Activated CD4-positive, CD25-positive, alpha-beta regulatory T cell treated with anti-CD3 and anti-CD28 coated beads, Interleukin-2, amount 50 U/mL, for 72 hours (primary cell): ENCODE data around the gene PLEKHA8.

Experiments used
- DNase-seq: peaks from one replicate; pipeline ENCODE4 v3.0.0; 2021

Gene PLEKHA8

GRCh38 chr7:30172451-30172850, 144.2 kb downstream of the PLEKHA8 start:
- no peak for DNase-seq

- DNase-seq: no peak
Measured at GRCh38 chr7:30173058-30173897, 145.1 kb downstream of the PLEKHA8 start.

- no peak for DNase-seq
Measured at GRCh38 chr7:30175180-30175579, 147.0 kb downstream of the PLEKHA8 start.

- DNase-seq: no peak
Measured at GRCh38 chr7:30175636-30176147, 147.5 kb downstream of the PLEKHA8 start.

DNA sequence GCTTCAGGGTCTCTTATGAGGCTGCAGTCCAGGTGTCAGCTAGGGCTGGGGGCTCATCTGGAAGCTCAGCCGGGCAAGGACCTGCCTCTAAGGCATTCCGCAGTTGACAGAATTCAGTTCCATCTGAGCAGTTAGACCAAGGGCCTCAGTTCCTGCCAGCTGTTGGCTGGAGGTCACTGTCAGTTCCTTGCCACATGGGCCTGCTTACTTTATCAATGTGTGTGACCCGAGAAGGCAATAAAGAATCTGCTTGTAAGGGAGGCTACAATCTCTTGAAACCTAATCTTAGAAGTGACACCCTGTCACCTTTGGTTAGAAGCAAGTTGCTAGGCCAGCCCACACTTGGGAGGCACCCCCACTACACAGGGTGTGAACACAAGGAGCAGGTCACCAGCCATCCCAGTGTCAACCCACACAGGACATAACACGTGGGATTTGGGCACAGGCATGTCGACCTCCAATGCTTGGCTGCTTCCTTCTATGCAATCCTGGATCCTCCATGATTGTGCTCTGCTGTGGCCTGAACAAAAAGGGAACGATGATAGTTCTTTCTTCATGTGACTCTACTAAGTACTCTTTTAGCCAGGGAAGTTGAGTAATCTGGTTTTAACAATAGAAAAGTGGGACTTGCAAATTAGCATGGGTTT, 148.4 kb downstream of the PLEKHA8 start:
- DNase-seq: no peak

DNA sequence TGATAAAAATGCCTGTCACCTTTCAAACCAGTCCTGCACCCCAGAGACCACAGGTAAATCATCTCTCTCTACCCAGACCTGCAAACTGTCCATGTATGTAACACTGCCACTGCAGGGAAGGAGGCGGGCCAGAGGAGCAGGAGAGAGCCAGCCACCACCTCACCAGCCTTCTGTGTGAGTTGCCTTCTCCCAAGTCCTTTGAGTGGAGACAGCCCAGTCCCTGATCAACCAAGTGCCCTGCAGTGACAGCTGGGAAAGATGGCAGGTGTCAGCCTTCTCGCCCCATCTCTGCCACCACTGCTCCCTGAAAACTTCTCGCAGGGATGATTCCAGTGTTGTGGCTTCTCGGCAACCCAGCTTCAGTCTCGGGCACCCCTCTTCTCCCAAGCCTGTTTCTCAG, 149.0 kb downstream of the PLEKHA8 start:
- DNase-seq: no peak

GRCh38 chr7:30177965-30178364, 149.8 kb downstream of the PLEKHA8 start:
- DNase-seq: no peak

DNA sequence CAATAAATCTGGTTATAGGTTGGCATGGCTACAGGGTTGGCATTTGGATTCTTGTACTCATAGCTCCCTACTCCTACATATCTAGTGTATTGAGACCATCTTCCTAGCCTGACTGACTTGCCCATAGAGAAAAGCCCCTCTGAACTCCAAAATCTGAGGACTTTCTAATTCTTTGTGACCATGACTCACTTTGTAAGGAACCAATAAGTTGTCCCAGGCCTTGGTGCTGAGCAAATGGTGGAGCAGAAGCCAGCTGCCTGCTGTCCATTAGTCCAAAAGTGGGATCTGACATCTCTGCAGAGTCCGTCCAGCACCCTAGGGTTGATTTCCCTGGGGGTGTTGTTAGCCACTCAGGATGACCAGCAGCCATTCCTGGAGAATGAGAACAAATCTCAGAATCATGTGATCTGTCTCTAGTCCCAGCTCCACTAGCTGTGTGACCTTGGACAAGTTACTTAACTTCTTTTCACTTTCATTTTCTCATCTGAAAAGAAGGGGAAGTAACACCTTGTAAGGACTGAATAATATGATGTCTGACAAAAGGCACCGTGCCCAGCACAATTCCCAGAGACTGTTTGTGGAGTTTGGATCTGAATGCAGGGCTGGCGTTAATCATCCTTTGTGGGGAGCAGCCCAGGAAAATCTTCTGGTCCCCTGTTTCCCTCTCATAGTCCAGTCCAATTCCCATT, 150.7 kb downstream of the PLEKHA8 start:
- DNase-seq: no peak
